Subcutaneous adipose tissue (tissue), 4 donors: ENCODE data around the gene PCBP3. TPM values are rescaled to one million over a fixed set of nuclear protein-coding genes. Genes with fewer than 3 reads are reported as not detected.

Experiments used
- CTCF ChIP-seq: fragments of 450-650 bp; IDR thresholded peaks from one replicate; pipeline ENCODE4 v1.5.1; 2016; ENCODE audit warnings: low read depth, mild to moderate bottlenecking, control low read depth, antibody characterized with exemption, moderate library complexity
- total RNA-seq, 4 donors: library from RNA; depleted of rRNA; stranded (reverse); fragments of >200 nt; gene quantifications; one replicate each; pipeline ENCODE4 v1.1.0, GENCODE V29; 2016

Gene PCBP3
- total RNA-seq, 4 donors from 2014 or later = 3.4 to 11.0 (median 5.7) TPM

- no peak for TF ChIP-seq CTCF
These were observed 78.1 kb downstream of the PCBP3 start for GRCh38 chr21:45721671-45722070.

GRCh38 chr21:45723049-45723958, 79.8 kb downstream of the PCBP3 start:
- no peak for TF ChIP-seq CTCF

- TF ChIP-seq CTCF = no peak
These were observed 80.9 kb downstream of the PCBP3 start for GRCh38 chr21:45724345-45724961.

- TF ChIP-seq CTCF = no peak
These were observed 81.7 kb downstream of the PCBP3 start for GRCh38 chr21:45724994-45725843.

GRCh38 chr21:45725844-45726200, 82.3 kb downstream of the PCBP3 start:
- no peak for TF ChIP-seq CTCF

- no peak for TF ChIP-seq CTCF
These were observed 82.9 kb downstream of the PCBP3 start for GRCh38 chr21:45726438-45726837.

GRCh38 chr21:45727390-45727789, 83.9 kb downstream of the PCBP3 start:
- no peak for TF ChIP-seq CTCF
